ENCODE measurements around the gene CELF5. TPM values are rescaled to one million over a fixed set of nuclear protein-coding genes. Genes with fewer than 3 reads are reported as not detected.

CELF5 gene
- total RNA-seq, 1 experiment from 2014 or later = 2.5 TPM

- DNase-seq (ENCODE audit: low read depth, low spot score) = peak; percentile 26
- H2AFZ ChIP-seq (ENCODE audit: low read depth, low read length, poor library complexity, severe bottlenecking) = no peak overlapping the region
- TF ChIP-seq FOSL1 (IDR thresholded peaks at IDR 0.05; ENCODE audit: low read depth) (no peak), REST (IDR thresholded peaks at IDR 0.05; ENCODE audit: low read depth) (no peak), EZH2 (IDR thresholded peaks at IDR 0.05) (no peak)
- peaks cover 9 to 13% of the 10 kb centered on the region in 2 experiments for H3K4me1 ChIP-seq (ENCODE audit: control insufficient read depth in 1 of 2, insufficient read depth in 2 of 2, low read length in 2 of 2)
- H4K20me1 ChIP-seq (ENCODE audit: insufficient read depth) = no peaks in the 10 kb centered on the region
- H3K36me3 ChIP-seq (ENCODE audit: control insufficient read depth in 1 of 2, insufficient read depth in 2 of 2, low read length in 2 of 2) = no peaks in the 10 kb centered on the region
- intact Hi-C loops (cut with micrococcal nuclease) = no loop called here
- H3K79me2 ChIP-seq (ENCODE audit: insufficient read depth, low read length) = no peaks in the 10 kb centered on the region
- no peaks in the 10 kb centered on the region for H3K27me3 ChIP-seq (ENCODE audit: insufficient read depth, low read length)
- no peaks in the 10 kb centered on the region for H3K9me2 ChIP-seq (ENCODE audit: insufficient read depth)
- CTCF ChIA-PET = no interaction called here
- no peaks in the 10 kb centered on the region for H3K9me3 ChIP-seq (ENCODE audit: control insufficient read depth in 1 of 2, insufficient read depth in 1 of 2, low read depth in 1 of 2, low read length in 2 of 2)
- H3K4me3 ChIP-seq (replicated peaks in 1 of 2; ENCODE audit: low read depth in 1 of 2, low read length in 2 of 2) = no peak overlapping the region
- H3K4me2 ChIP-seq (ENCODE audit: low read length) = no peak overlapping the region
- POLR2A ChIA-PET = no interaction called here
- H3K9ac ChIP-seq (ENCODE audit: low read length) = no peak overlapping the region
- RAD21 ChIA-PET (ENCODE audit: low non-redundant PET in 1 of 2, low total read pairs in 2 of 2, uncharacterized antibody in 2 of 2, unreplicated experiment in 2 of 2) = no interaction called here
- ATAC-seq = no peak
- no peak overlapping the region for H3K27ac ChIP-seq (ENCODE audit: low read depth, low read length)
- BruUV-seq (replicated peaks) = no TSS peak
Observed at GRCh38 chr19:3270902-3271301, 46.4 kb downstream of the CELF5 start.

DNA sequence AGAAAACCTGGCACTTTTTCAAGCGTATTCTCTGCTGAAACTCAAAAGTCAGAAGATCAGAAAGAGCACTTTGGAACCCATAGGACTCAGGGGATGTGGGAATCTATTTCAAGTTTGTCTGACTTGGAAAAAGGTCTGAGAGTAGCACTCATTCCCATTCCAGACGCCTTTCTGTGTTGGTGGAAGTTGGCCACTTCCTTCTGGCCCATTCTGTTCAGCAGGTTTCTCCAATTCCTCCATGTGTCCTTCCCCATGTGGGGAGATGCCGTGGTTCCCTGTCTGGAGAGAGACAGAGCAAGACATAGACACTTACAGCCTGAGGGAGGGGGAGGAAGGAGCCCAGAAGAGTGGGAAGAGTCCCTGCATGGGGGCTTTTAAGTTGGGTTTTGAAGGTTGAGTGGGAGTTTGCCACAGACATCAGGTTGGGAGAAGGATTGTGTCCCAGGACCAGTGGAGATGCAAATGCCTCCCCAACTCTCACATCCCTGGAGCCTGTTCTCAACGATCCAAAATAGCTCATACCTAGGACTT lies 48.0 kb downstream of the CELF5 start:
- ChIA-PET POLR2A (no interaction called here), RAD21 (ENCODE audit: low non-redundant PET in 1 of 2, low total read pairs in 2 of 2, uncharacterized antibody in 2 of 2, unreplicated experiment in 2 of 2) (no interaction called here), CTCF (interaction anchor here (1.1 kb wide), 1 partner anchor 12 kb away, joined by 4 read pairs; no protein-coding TSS in a partner anchor)
- Histone ChIP-seq H3K36me3 (ENCODE audit: control insufficient read depth in 1 of 2, insufficient read depth in 2 of 2, low read length in 2 of 2) (no peaks in the 10 kb centered on the region), H3K4me2 (ENCODE audit: low read length) (no peak overlapping the region), H4K20me1 (ENCODE audit: insufficient read depth) (no peaks in the 10 kb centered on the region), H3K9me3 (ENCODE audit: control insufficient read depth in 1 of 2, insufficient read depth in 1 of 2, low read depth in 1 of 2, low read length in 2 of 2) (no peaks in the 10 kb centered on the region), H2AFZ (ENCODE audit: low read depth, low read length, poor library complexity, severe bottlenecking) (no peak overlapping the region), H3K4me1 (ENCODE audit: control insufficient read depth in 1 of 2, insufficient read depth in 2 of 2, low read length in 2 of 2) (peaks cover 13 to 24% of the 10 kb centered on the region in 2 experiments), H3K79me2 (ENCODE audit: insufficient read depth, low read length) (no peaks in the 10 kb centered on the region), H3K9me2 (ENCODE audit: insufficient read depth) (no peaks in the 10 kb centered on the region), H3K4me3 (replicated peaks in 1 of 2; ENCODE audit: low read depth in 1 of 2, low read length in 2 of 2) (no peak overlapping the region), H3K9ac (ENCODE audit: low read length) (no peak overlapping the region), H3K27me3 (ENCODE audit: insufficient read depth, low read length) (no peaks in the 10 kb centered on the region), H3K27ac (ENCODE audit: low read depth, low read length) (no peak overlapping the region)
- ATAC-seq (no peak), DNase-seq (ENCODE audit: low read depth, low spot score) (no peak)
- BruUV-seq (replicated peaks) = no TSS peak
- intact Hi-C loops (cut with micrococcal nuclease) = no loop called here
- TF ChIP-seq EGR1 (IDR thresholded peaks at IDR 0.05; ENCODE audit: low read depth) (no peak), JUND (IDR thresholded peaks at IDR 0.05) (no peak), ZNF274 (IDR thresholded peaks at IDR 0.05; ENCODE audit: low read depth, low read length) (no peak), SIN3A (IDR thresholded peaks at IDR 0.05; ENCODE audit: low read depth) (no peak), ELF1 (IDR thresholded peaks at IDR 0.05; ENCODE audit: borderline replicate concordance, low read depth) (no peak), CEBPB (IDR thresholded peaks at IDR 0.05; ENCODE audit: low read depth) (no peak), REST (IDR thresholded peaks at IDR 0.05; ENCODE audit: low read depth) (no peak), ZBTB33 (IDR thresholded peaks at IDR 0.05; ENCODE audit: extremely low read depth, insufficient replicate concordance, low read length) (no peak)
- TF ChIP-seq, protein P1, sequence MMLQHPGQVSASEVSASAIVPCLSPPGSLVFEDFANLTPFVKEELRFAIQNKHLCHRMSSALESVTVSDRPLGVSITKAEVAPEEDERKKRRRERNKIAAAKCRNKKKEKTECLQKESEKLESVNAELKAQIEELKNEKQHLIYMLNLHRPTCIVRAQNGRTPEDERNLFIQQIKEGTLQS (IDR thresholded peaks at IDR 0.05) = no peak

Data from HCT116 (cell line).